Glutamatergic neuron (in vitro differentiated cells): ENCODE measurements around the gene STUM. TPM values are rescaled to one million over a fixed set of nuclear protein-coding genes. Genes with fewer than 3 reads are reported as not detected.

Experiments
- DNase-seq: peaks from one replicate; pipeline ENCODE4 v3.0.0; 2022
- H3K27ac Mint-ChIP-seq: one replicate; pipeline ENCODE4 v1.8.0; 2020; ENCODE audit warnings: mild to moderate bottlenecking, mixed read lengths, inconsistent platforms; ENCODE audit not compliant: unreplicated experiment
- H3K27me3 Mint-ChIP-seq: one replicate; pipeline ENCODE4 v1.8.0; 2020; ENCODE audit warnings: mild to moderate bottlenecking, moderate library complexity, mixed read lengths, inconsistent platforms; ENCODE audit not compliant: unreplicated experiment
- H3K36me3 Mint-ChIP-seq: one replicate; pipeline ENCODE4 v1.8.0; 2020; ENCODE audit warnings: mild to moderate bottlenecking, mixed read lengths, inconsistent platforms; ENCODE audit not compliant: unreplicated experiment
- H3K4me1 Mint-ChIP-seq: one replicate; pipeline ENCODE4 v1.8.0; 2020; ENCODE audit warnings: mild to moderate bottlenecking, low read depth, mixed read lengths, inconsistent platforms; ENCODE audit not compliant: unreplicated experiment
- H3K4me3 Mint-ChIP-seq: one replicate; pipeline ENCODE4 v1.8.0; 2020; ENCODE audit warnings: mild to moderate bottlenecking, mixed read lengths, inconsistent platforms; ENCODE audit not compliant: unreplicated experiment
- H3K9me3 Mint-ChIP-seq: one replicate; pipeline ENCODE4 v1.8.0; 2020; ENCODE audit warnings: mild to moderate bottlenecking, moderate library complexity, mixed read lengths, inconsistent platforms; ENCODE audit not compliant: unreplicated experiment
- CTCF ChIP-seq: fragments of 200-600 bp; sonication (generic); IDR thresholded peaks from one replicate; pipeline ENCODE4 v1.5.0; 2021; ENCODE audit not compliant: partially characterized antibody, unreplicated experiment
- total RNA-seq: library from RNA; stranded (reverse); fragmentation: NEBNext Ultra II Directional; extraction: Animal tissue kit (Norgen Biotek cat#: 25700); gene quantifications from one replicate; pipeline ENCODE4 v1.2.1, GENCODE V29; 2021; ENCODE audit not compliant: unreplicated experiment

STUM gene
- total RNA-seq, 1 donor from 2014 or later, result 11.0 TPM

GRCh38 chr1:226606311-226607267, 58.0 kb downstream of the STUM start:
- Mint-ChIP-seq H3K4me1 (peaks cover 21% of the 10 kb centered on the region), H3K27me3 (peaks cover 9% of the 10 kb centered on the region), H3K36me3 (no peaks in the 10 kb centered on the region), H3K4me3 (no peak overlapping the region), H3K27ac (no peak overlapping the region), H3K9me3 (peaks cover 4% of the 10 kb centered on the region)
- no peak for DNase-seq
- no peak for TF ChIP-seq CTCF

- DNase-seq, result no peak
- Mint-ChIP-seq H3K36me3 (no peaks in the 10 kb centered on the region), H3K4me3 (no peak overlapping the region), H3K27me3 (peaks cover 9% of the 10 kb centered on the region), H3K9me3 (peaks cover 4% of the 10 kb centered on the region), H3K27ac (no peak overlapping the region), H3K4me1 (peaks cover 25% of the 10 kb centered on the region)
- no peak for TF ChIP-seq CTCF
Measured at GRCh38 chr1:226607268-226607660, 58.7 kb downstream of the STUM start.

GRCh38 chr1:226607821-226608220, 59.3 kb downstream of the STUM start:
- H3K27ac Mint-ChIP-seq, result peak overlapping the region; percentile 28

GRCh38 chr1:226608699-226609505, 60.3 kb downstream of the STUM start:
- TF ChIP-seq CTCF, result peak; percentile 92
- peaks cover 24% of the 10 kb centered on the region for H3K4me1 Mint-ChIP-seq
- no peaks in the 10 kb centered on the region for H3K9me3 Mint-ChIP-seq
- peak overlapping the region; percentile 26 for H3K4me3 Mint-ChIP-seq
- peak; percentile 83 for DNase-seq
- H3K27ac Mint-ChIP-seq, result no peak overlapping the region
- no peaks in the 10 kb centered on the region for H3K36me3 Mint-ChIP-seq
- H3K27me3 Mint-ChIP-seq, result peaks cover 7% of the 10 kb centered on the region

More at GRCh38 chr1:226607821-226608220, 59.3 kb downstream of the STUM start:
- peaks cover 4% of the 10 kb centered on the region for H3K9me3 Mint-ChIP-seq
- H3K36me3 Mint-ChIP-seq, result no peaks in the 10 kb centered on the region
- no peak overlapping the region for H3K4me3 Mint-ChIP-seq
- H3K4me1 Mint-ChIP-seq, result peaks cover 24% of the 10 kb centered on the region
- no peak for DNase-seq
- peaks cover 9% of the 10 kb centered on the region for H3K27me3 Mint-ChIP-seq
- TF ChIP-seq CTCF, result no peak
